Esophagus muscularis mucosa (tissue), 4 donors: ENCODE data around the gene CMAS. TPM values are rescaled to one million over a fixed set of nuclear protein-coding genes. Genes with fewer than 3 reads are reported as not detected.
"Not testable (repeated sequence)": the region's sequence is repeated elsewhere in the genome, so short reads cannot be mapped to it uniquely, and the experiment has no call there.

ENCODE experiments used
- DNase-seq: peaks from one replicate; pipeline ENCODE4 v3.0.0-alpha.2; 2017; ENCODE audit errors: extremely low spot score
- H3K27ac ChIP-seq, 4 donors: fragments of 200-600 bp; sonication (generic); replicated peaks in 1 of 4; 1 replicate in 3 of 4; 2 replicates in 1 of 4; pipeline ENCODE4 v1.5.1; 2016 to 2019; ENCODE audit warnings: mild to moderate bottlenecking in 1 of 4
- H3K27me3 ChIP-seq, 4 donors: fragments of 200-600 bp; sonication (generic); one replicate each; pipeline versions ENCODE4 v1.5.1 to v1.6.0; 2016 to 2019
- H3K36me3 ChIP-seq, 4 donors: fragments of 200-600 bp; sonication (generic); one replicate each; pipeline ENCODE4 v1.5.1; 2016 to 2019
- H3K4me1 ChIP-seq, 4 donors: fragments of 200-600 bp; sonication (generic); one replicate each; pipeline ENCODE4 v1.5.1; 2016 to 2019
- H3K4me3 ChIP-seq, 4 donors: fragments of 200-600 bp; sonication (generic); 1 replicate in 2 of 4; 2 replicates in 2 of 4; pipeline ENCODE4 v1.5.1; 2016 to 2019; ENCODE audit warnings: mild to moderate bottlenecking in 4 of 4, moderate library complexity in 1 of 4
- H3K9me3 ChIP-seq, 4 donors: fragments of 200-600 bp; sonication (generic); 1 replicate in 3 of 4; 2 replicates in 1 of 4; pipeline ENCODE4 v1.5.1; 2016 to 2019
- EP300 ChIP-seq: sonication (generic); formaldehyde crosslinking; IDR thresholded peaks from one replicate; pipeline ENCODE4 v1.6.1; 2017; ENCODE audit warnings: antibody characterized with exemption
- POLR2A ChIP-seq: fragments of 450-650 bp; IDR thresholded peaks from one replicate; pipeline ENCODE4 v1.6.1; 2017; ENCODE audit warnings: antibody characterized with exemption, moderate library complexity, mild to moderate bottlenecking, low read depth
- POLR2AphosphoS5 ChIP-seq, 2 donors: sonication (generic); formaldehyde crosslinking; IDR thresholded peaks; one replicate each; pipeline ENCODE4 v1.6.1; 2017; ENCODE audit warnings: antibody characterized with exemption in 2 of 2
- WGBS: methylation state at CpG from one replicate; pipeline ENCODE4 v1.1.5; 2018; 5-methylcytosine and 5-hydroxymethylcytosine counted together
- intact Hi-C: fragments of 100-400 bp; cut with DNase I; formaldehyde crosslinking; loops from one replicate; pipeline ENCODE4 v1.15.1; 2023
- total RNA-seq, 4 donors: library from RNA; depleted of rRNA; stranded (reverse); fragments of >200 nt; gene quantifications; one replicate each; pipeline versions ENCODE4 v1.1.0 to v1.2.1, GENCODE V29; 2016
- TF ChIP-seq, protein P1 (sequence below), 3 experiments: fragments of 200-600 bp in 2 of 3; fragments of 450-650 bp in 1 of 3; sonication (generic) in 2 of 3; IDR thresholded peaks; one replicate each; pipeline ENCODE4 v1.5.1; 2017 to 2019; ENCODE audit warnings: antibody characterized with exemption in 3 of 3, mild to moderate bottlenecking in 2 of 3, moderate library complexity in 1 of 3

The CMAS gene
- total RNA-seq, 4 donors from 2014 or later: 23.2 to 37.0 (median 34.0) TPM

GRCh38 chr12:22084852-22085251 is 38.8 kb downstream of the CMAS start:
- TF ChIP-seq POLR2A: no peak
- no peak for TF ChIP-seq POLR2AphosphoS5 (IDR thresholded peaks at IDR 0.05)
- TF ChIP-seq, protein P1, sequence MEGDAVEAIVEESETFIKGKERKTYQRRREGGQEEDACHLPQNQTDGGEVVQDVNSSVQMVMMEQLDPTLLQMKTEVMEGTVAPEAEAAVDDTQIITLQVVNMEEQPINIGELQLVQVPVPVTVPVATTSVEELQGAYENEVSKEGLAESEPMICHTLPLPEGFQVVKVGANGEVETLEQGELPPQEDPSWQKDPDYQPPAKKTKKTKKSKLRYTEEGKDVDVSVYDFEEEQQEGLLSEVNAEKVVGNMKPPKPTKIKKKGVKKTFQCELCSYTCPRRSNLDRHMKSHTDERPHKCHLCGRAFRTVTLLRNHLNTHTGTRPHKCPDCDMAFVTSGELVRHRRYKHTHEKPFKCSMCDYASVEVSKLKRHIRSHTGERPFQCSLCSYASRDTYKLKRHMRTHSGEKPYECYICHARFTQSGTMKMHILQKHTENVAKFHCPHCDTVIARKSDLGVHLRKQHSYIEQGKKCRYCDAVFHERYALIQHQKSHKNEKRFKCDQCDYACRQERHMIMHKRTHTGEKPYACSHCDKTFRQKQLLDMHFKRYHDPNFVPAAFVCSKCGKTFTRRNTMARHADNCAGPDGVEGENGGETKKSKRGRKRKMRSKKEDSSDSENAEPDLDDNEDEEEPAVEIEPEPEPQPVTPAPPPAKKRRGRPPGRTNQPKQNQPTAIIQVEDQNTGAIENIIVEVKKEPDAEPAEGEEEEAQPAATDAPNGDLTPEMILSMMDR (IDR thresholded peaks at IDR 0.05): no peak
- no peak for TF ChIP-seq EP300
- no CpG with 5 or more reads among the region's 1 CpG for WGBS
- Histone ChIP-seq H3K4me3 (no peak overlapping the region), H3K27ac (no peak overlapping the region), H3K4me1 (no peaks in the 10 kb centered on the region), H3K9me3 (no peaks in the 10 kb centered on the region), H3K36me3 (no peaks in the 10 kb centered on the region), H3K27me3 (no peaks in the 10 kb centered on the region)
- no peak for DNase-seq
- intact Hi-C loops: loop anchor here (5.0 kb wide), 1 partner anchor 247 kb away; the partner anchor contains the start of gene ST8SIA1

- intact Hi-C loops: no loop called here
- Histone ChIP-seq H3K4me3 (no peak overlapping the region), H3K27ac (no peak overlapping the region), H3K36me3 (no peaks in the 10 kb centered on the region), H3K27me3 (no peaks in the 10 kb centered on the region), H3K9me3 (no peaks in the 10 kb centered on the region), H3K4me1 (no peaks in the 10 kb centered on the region)
- TF ChIP-seq POLR2AphosphoS5 (IDR thresholded peaks at IDR 0.05) (no peak), POLR2A (no peak)
- no peak for DNase-seq
- 88% methylated on average over 2 of the region's 2 CpGs for WGBS
Observed at GRCh38 chr12:22088886-22089285, 42.9 kb downstream of the CMAS start.

DNA sequence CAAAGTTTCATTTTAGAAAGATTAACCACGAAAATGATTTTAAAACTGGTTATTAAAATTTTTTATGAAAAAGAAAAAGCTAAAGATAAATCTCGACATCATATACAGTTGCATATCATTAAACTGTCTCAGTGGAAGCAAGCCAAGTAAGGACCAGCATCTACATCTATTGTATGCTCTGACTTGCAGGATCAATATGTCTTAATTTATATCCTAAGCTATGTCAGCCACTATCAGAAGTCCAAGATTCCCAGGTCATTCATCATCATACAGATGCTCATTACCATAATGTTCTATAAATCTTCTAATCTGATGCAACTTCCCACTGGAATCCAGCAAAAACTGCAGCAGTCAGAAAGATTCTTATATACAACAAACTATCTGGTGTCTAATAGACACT is 43.5 kb downstream of the CMAS start:
- TF ChIP-seq, protein P1 (IDR thresholded peaks at IDR 0.05): no peak
- TF ChIP-seq POLR2AphosphoS5 (IDR thresholded peaks at IDR 0.05) (no peak), POLR2A (no peak), EP300 (no peak)
- Histone ChIP-seq H3K9me3 (no peaks in the 10 kb centered on the region), H3K4me3 (no peak overlapping the region), H3K36me3 (no peaks in the 10 kb centered on the region), H3K27ac (no peak overlapping the region), H3K27me3 (no peaks in the 10 kb centered on the region), H3K4me1 (no peaks in the 10 kb centered on the region)
- intact Hi-C loops: no loop called here
- WGBS: 92% methylated on average over 2 of the region's 2 CpGs
- DNase-seq: no peak

GRCh38 chr12:22099062-22099461 is 53.0 kb downstream of the CMAS start:
- H3K4me1 ChIP-seq, H3K4me3 ChIP-seq, H3K9me3 ChIP-seq, H3K36me3 ChIP-seq, H3K27ac ChIP-seq, H3K27me3 ChIP-seq, DNase-seq: not testable (repeated sequence)
- intact Hi-C loops: loop anchor here (5.0 kb wide), 1 partner anchor 348 kb away; no protein-coding TSS in a partner anchor
- 93% methylated on average over 2 of the region's 2 CpGs for WGBS

DNA sequence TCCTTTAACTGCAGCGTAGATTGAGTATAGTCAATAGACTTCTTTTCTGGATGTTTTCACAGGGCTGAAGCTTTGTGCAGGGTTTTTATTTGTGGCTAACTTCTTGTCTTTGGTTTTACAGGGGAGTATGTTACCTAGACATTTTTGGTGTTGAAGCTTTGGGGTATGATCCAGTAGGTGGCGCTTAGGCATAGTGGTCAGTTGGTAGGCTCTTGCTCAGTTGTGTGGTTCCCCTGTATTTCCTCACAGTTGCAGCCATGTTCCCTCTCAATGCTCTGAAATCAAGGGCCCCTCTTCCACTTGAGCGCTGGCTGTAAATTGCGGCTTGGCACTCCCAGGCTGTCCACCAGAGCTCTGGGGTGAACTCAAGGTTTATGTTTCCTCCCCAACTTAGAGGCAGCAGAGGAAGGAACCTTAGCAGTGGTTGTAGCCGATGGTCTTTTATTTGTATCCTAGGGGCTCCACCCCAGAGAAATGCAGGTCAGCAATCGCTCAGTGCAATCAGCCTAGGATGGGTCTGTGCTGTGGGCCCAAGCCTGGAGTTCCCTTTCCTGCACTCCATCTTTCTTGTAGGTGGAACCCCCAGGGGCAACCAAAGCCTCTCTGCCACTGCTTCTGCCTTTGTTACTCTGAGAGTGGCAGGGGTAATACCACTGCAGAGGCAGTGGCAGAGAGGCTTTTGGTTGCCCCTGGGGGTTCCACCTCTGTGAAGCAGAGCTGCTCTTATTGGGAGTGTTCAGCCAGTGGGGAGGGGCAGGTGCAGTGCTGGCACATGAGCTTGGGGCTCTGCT is 55.1 kb downstream of the CMAS start:
- no peaks in the 10 kb centered on the region for H3K9me3 ChIP-seq
- intact Hi-C loops: loop anchor here (5.0 kb wide), 1 partner anchor 236 kb away; no protein-coding TSS in a partner anchor
- no peaks in the 10 kb centered on the region for H3K27me3 ChIP-seq
- H3K27ac ChIP-seq: no peak overlapping the region
- no peak for DNase-seq
- no peaks in the 10 kb centered on the region for H3K4me1 ChIP-seq
- TF ChIP-seq POLR2A: no peak
- TF ChIP-seq, protein P1 (IDR thresholded peaks at IDR 0.05): peak; percentile 39 to 53 (median 44)
- 84% methylated on average over 6 of the region's 6 CpGs for WGBS
- H3K4me3 ChIP-seq: no peak overlapping the region
- H3K36me3 ChIP-seq: no peaks in the 10 kb centered on the region
